ENCODE measurements around the gene KHNYN.
"Not testable (repeated sequence)": the region's sequence is repeated elsewhere in the genome, so short reads cannot be mapped to it uniquely, and the experiment has no call there.

Gene KHNYN

DNA sequence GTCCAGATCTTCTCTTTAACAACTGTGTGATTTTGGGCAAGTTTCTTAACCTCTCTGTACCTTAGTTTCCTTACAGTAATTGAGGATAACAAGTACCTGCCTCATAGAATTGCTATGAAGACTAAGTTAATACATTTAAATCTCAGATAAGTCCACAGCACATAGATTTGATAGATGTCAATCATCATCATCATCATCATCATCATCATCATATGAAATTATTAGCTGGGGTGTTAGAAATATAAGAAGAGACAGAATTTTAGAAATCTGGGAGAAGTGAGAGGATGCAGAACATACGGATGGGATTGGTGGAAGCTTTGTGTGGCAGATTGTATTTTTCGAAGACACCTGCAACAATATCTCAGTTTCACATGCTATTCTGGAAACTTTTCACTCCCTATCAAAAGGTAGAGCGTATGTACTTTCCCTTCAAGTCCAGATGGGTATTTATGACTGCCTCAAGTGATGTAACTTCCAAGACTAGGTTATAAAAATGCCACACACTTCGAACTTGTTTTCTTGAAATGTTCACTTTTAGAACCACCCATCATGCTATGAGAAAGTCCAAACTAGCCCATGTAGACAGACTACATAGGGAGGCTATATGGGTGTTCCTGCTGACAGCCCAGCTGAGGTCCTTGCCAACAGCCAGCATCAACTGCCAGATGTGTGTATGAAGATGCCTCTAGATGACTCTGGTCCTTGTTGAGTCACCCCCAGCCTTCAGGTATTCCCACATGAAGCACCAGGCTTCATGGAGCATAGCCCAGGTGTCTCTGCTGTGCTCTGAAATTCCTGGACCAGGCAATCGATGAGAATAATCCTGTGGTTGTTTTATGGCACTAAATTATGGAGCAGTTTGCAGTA lies 33.5 kb downstream of the KHNYN start:
- CTCF ChIA-PET: no interaction called here
- no peak for DNase-seq (ENCODE audit: extremely low spot score)
- POLR2A ChIA-PET: no interaction called here
- TF ChIP-seq, protein P1, sequence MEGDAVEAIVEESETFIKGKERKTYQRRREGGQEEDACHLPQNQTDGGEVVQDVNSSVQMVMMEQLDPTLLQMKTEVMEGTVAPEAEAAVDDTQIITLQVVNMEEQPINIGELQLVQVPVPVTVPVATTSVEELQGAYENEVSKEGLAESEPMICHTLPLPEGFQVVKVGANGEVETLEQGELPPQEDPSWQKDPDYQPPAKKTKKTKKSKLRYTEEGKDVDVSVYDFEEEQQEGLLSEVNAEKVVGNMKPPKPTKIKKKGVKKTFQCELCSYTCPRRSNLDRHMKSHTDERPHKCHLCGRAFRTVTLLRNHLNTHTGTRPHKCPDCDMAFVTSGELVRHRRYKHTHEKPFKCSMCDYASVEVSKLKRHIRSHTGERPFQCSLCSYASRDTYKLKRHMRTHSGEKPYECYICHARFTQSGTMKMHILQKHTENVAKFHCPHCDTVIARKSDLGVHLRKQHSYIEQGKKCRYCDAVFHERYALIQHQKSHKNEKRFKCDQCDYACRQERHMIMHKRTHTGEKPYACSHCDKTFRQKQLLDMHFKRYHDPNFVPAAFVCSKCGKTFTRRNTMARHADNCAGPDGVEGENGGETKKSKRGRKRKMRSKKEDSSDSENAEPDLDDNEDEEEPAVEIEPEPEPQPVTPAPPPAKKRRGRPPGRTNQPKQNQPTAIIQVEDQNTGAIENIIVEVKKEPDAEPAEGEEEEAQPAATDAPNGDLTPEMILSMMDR (IDR thresholded peaks at IDR 0.05; ENCODE audit: control extremely low read depth, extremely low read depth, low read depth, missing control alignments): no peak

DNA sequence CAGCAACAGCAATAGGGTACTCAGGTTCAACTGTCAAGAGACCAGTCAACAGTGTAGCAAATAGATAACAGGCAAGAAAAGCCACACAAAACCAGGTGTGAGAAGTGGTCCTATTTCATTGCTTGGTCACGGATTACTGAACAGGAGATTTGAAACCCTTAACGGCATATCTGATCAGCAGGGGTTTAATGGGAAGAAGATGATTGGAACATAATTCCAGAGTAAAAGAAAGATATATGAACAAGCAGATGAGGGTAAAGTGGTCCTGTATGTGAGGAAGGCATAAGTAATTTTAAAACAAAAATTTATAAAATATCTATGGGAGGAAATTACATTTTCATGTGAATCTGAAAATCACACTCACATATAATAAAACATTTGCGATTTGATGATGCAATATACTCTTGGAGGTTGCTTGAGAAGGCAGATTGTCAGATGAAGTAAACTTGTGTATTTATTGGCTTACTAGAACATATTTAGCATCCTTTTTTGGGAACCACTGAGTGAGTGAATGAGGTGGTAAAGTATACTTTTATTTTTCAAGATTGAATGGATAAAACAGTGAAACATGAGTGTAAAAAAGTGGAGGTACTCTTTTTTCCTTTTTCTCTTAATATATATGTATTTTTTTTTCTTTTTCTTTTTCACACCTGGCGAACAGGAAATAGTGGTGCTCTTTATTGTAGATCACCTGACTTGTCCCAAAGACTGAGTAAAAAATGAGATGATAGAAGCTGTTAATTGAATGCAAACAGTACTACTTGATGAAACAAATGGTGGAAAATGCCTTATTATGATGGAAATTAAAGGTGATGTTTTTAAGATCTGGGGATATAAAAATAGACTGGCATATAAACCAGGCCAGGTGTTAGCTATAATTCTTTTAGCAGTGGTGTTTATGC lies 34.4 kb downstream of the KHNYN start:
- ChIA-PET POLR2A (no interaction called here), CTCF (no interaction called here)
- TF ChIP-seq, protein P1 (IDR thresholded peaks at IDR 0.05; ENCODE audit: control extremely low read depth, extremely low read depth, low read depth, missing control alignments): no peak
- no peak for DNase-seq (ENCODE audit: extremely low spot score)

DNA sequence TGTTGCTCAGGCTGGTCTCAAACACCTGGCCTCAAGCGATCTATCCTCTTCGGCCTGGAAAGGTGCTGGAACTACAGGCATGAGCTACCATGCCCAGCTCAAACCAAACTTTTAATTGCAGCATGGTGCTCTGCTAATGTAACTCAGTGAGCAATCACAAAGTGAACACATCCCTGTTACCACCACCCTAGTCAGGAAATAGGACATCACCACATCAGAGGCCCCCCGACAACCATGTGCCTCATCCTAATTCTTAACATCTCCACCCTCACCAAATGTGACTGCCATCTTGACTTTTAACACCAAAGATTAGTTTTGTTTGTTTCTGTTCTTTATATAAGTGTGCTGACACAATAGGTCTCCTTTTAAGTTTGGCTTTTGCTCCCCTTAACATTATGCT lies 35.6 kb downstream of the KHNYN start:
- DNase-seq (ENCODE audit: extremely low spot score): no peak
- CTCF ChIA-PET: no interaction called here
- POLR2A ChIA-PET: no interaction called here
- TF ChIP-seq, protein P1 (IDR thresholded peaks at IDR 0.05; ENCODE audit: control extremely low read depth, extremely low read depth, low read depth, missing control alignments): no peak

DNA sequence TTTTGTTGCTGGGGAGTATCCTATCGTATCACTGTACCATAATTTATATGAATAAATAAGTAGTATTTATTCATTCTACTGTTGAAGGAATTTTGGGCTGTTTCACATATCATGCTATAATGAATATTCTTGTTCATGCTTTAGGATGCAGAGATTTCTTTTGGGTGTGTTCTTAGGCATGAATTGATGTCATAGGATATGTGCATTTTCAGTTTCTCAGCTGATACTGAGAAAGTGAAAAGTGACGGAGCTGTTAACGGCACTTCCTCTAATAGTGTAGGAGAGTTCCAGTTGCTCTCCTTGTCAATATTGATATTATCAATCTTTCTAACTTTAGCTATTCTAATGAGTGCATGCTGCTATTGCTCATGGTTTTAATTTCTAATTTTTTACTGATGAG lies 36.1 kb downstream of the KHNYN start:
- TF ChIP-seq, protein P1 (IDR thresholded peaks at IDR 0.05; ENCODE audit: control extremely low read depth, extremely low read depth, low read depth, missing control alignments): no peak

DNA sequence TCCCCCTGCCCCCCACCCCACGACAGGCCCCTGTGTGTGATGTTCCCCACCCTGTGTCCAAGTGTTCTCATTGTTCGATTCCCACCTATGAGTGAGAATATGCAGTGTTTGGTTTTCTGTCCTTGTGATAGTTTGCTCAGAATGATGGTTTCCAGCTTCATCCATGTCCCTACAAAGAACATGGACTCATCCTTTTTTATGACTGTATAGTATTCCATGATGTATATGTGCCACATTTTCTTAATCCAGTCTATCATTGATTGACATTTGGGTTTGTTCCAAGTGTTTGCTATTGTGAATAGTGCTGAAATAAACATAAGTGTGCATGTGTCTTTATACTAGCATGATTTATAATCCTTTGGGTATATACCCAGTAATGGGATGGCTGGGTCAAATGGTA lies 40.7 kb downstream of the KHNYN start:
- DNase-seq (ENCODE audit: extremely low spot score); POLR2A ChIA-PET: not testable (repeated sequence)
- CTCF ChIA-PET: interaction anchor here (1.0 to 2.0 kb wide), 2 partner anchors 13 to 14 kb away, joined by 3 to 4 read pairs; no protein-coding TSS in a partner anchor

More for the DNA sequence above, 36.1 kb downstream of the KHNYN start:
- CTCF ChIA-PET: no interaction called here
- POLR2A ChIA-PET: no interaction called here
- no peak for DNase-seq (ENCODE audit: extremely low spot score)

DNA sequence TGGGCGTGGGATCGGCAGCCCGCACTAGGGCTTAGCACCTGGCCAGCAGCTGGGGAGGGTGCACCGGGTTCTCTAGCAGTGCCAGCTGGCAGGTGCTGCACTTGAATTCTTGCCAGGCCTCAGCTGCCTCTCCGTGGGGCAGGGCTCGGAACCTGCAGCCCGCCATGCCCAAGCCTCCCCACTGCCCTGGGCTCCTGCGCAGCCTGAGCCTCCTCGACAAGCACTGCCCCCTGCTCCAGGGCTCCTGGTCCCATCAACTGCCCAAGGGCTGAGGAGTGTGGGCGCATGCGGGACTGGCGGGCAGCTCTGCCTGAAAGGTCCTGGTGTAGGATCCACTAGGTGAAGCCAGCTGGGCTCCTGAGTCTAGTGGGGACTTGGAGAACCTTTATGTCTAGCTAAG lies 43.5 kb downstream of the KHNYN start:
- no peak for DNase-seq (ENCODE audit: extremely low spot score)
- CTCF ChIA-PET: interaction anchor here (1.3 kb wide), 1 partner anchor 8 kb away, joined by 4 read pairs; no protein-coding TSS in a partner anchor
- TF ChIP-seq, protein P1 (IDR thresholded peaks at IDR 0.05; ENCODE audit: control extremely low read depth, extremely low read depth, low read depth, missing control alignments): no peak
- POLR2A ChIA-PET: no interaction called here
